ENCODE data around the gene CCM2.

Gene CCM2

DNA sequence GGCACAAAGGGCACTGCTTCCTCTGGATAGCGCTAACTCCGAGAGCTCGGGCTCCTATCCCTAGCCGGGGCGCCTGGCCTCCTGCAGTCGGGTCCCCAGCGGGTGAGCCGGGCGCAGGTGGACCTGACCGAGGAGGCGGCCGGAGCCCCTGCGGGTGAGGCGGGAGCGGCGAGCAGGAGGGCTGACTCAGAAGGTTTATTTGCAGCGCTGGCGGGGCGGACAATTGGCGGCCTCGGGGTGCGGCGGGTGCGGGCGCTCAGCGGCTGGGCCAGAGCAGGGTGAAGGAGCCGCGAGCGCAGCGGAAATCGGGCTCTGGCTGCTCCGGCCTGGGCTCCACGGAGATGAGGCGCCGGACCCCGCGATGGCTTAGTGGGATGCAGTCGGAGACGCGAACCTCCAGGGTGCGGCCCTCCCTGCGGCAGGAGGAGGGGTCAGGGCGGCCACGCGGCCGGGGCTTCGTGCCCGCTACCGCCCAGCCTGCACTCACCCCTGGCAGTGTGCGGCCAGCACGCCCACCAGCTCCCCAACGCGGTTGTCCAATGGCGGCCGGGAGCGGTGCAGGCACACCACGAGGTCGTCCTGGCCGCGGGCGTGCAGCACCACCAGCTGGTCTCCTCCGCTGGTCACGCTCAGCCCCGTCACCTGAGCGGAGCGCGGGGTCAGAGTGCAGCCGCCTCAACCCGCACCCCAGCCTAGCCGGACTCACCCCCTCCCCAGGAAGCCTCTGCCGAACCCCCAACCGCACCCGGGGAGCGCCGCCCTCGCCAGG lies 37.3 kb upstream of the CCM2 start:
- Histone ChIP-seq H3K27me3 (ENCODE audit: control insufficient read depth, insufficient read depth, low read length) (no peaks in the 10 kb centered on the region), H3K9ac (no peak overlapping the region), H3K79me2 (no peaks in the 10 kb centered on the region), H3K4me3 (ENCODE audit: low read depth, low read length) (peak overlapping the region; percentile 16), H3K4me2 (ENCODE audit: low read length) (peak overlapping the region; percentile 86), H3K27ac (no peak overlapping the region), H3K36me3 (ENCODE audit: control insufficient read depth, insufficient read depth, low read length) (no peaks in the 10 kb centered on the region), H3K9me3 (ENCODE audit: control insufficient read depth, low read length) (no peaks in the 10 kb centered on the region), H2AFZ (peak overlapping the region; percentile 98), H3K4me1 (peaks cover 6% of the 10 kb centered on the region)
- TF ChIP-seq, protein P1, sequence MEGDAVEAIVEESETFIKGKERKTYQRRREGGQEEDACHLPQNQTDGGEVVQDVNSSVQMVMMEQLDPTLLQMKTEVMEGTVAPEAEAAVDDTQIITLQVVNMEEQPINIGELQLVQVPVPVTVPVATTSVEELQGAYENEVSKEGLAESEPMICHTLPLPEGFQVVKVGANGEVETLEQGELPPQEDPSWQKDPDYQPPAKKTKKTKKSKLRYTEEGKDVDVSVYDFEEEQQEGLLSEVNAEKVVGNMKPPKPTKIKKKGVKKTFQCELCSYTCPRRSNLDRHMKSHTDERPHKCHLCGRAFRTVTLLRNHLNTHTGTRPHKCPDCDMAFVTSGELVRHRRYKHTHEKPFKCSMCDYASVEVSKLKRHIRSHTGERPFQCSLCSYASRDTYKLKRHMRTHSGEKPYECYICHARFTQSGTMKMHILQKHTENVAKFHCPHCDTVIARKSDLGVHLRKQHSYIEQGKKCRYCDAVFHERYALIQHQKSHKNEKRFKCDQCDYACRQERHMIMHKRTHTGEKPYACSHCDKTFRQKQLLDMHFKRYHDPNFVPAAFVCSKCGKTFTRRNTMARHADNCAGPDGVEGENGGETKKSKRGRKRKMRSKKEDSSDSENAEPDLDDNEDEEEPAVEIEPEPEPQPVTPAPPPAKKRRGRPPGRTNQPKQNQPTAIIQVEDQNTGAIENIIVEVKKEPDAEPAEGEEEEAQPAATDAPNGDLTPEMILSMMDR (IDR thresholded peaks at IDR 0.05): no peak

DNA sequence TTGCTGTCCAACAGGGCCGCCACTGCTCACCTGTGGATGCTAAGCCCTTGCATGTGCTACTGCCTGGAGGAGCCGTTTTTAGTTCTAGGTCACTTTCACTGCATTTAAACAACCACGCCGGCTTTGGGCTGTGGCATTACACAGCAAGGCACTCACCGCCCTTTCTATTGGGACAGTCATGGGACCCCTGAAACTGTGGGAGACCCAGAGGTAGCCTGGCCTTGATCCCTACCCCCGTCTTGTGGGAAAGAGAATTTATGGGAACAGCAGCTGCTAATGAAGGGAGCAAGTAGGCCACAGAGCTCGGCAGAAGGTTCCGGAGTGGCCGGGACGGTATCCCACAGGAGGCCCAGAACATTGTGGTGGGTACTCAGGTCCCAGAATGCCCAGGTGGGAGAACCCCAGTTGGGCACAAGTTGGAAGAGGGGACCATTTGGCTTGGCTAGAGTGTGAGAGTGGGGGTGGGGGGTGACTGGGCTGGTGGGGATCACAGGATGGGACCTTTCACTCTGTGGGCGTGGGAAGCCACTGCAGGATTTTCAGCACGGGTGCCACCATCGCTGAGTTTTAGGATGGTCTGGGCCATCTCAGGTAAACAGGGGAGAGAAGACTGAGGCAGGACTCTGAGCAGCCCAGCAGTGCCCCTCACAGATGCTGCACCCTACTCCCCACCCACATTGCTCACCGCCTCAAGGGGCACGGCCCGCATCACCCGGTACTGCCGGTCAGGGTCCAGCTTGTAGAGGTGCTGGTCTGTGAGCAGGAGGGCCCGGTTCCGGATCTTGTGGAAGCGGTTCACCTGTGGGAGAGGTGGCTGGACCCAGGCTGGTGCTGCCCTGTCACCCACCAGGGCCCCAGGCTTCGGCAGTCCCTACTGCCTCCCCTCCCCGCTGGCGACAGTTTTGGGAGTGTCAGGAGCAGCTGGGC lies 36.4 kb upstream of the CCM2 start:
- no peaks in the 10 kb centered on the region for H3K36me3 ChIP-seq (ENCODE audit: control insufficient read depth, insufficient read depth, low read length)
- H3K27me3 ChIP-seq (ENCODE audit: control insufficient read depth, insufficient read depth, low read length): no peaks in the 10 kb centered on the region
- no peak overlapping the region for H3K9ac ChIP-seq
- H3K4me1 ChIP-seq: peaks cover 6% of the 10 kb centered on the region
- H3K4me2 ChIP-seq (ENCODE audit: low read length): no peak overlapping the region
- TF ChIP-seq, protein P1 (IDR thresholded peaks at IDR 0.05): no peak
- H2AFZ ChIP-seq: no peak overlapping the region
- no peaks in the 10 kb centered on the region for H3K9me3 ChIP-seq (ENCODE audit: control insufficient read depth, low read length)
- no peaks in the 10 kb centered on the region for H3K79me2 ChIP-seq
- no peak overlapping the region for H3K4me3 ChIP-seq (ENCODE audit: low read depth, low read length)
- no peak overlapping the region for H3K27ac ChIP-seq

DNA sequence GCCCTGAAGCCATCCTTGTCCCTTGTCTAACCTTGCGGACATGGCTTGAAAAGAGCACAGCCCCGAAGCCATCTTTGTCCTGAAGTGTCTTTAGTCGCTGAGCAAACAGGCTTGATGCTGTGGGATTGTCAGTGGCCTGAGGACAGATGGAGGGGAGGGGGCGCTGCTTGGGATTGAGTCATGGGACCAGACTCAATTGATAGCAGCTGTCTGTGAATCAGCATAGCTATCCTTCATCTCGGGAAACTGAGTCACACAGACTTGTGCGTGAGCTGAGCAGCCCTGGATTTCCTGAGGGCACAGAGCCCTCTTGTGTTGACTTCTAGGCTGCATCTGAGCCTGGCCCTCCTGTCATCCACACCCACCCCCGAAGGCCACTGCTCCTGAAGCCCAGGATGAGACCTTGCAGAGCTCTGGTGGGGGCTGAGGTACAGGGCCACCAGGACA lies 35.6 kb upstream of the CCM2 start:
- no peaks in the 10 kb centered on the region for H3K27me3 ChIP-seq (ENCODE audit: control insufficient read depth, insufficient read depth, low read length)
- H3K9me3 ChIP-seq (ENCODE audit: control insufficient read depth, low read length): no peaks in the 10 kb centered on the region
- no peaks in the 10 kb centered on the region for H3K36me3 ChIP-seq (ENCODE audit: control insufficient read depth, insufficient read depth, low read length)
- no peak overlapping the region for H3K9ac ChIP-seq
- H3K4me3 ChIP-seq (ENCODE audit: low read depth, low read length): no peak overlapping the region
- peaks cover 6% of the 10 kb centered on the region for H3K4me1 ChIP-seq
- no peak overlapping the region for H3K4me2 ChIP-seq (ENCODE audit: low read length)
- TF ChIP-seq, protein P1 (IDR thresholded peaks at IDR 0.05): no peak
- no peak overlapping the region for H2AFZ ChIP-seq
- H3K79me2 ChIP-seq: no peaks in the 10 kb centered on the region
- H3K27ac ChIP-seq: no peak overlapping the region

DNA sequence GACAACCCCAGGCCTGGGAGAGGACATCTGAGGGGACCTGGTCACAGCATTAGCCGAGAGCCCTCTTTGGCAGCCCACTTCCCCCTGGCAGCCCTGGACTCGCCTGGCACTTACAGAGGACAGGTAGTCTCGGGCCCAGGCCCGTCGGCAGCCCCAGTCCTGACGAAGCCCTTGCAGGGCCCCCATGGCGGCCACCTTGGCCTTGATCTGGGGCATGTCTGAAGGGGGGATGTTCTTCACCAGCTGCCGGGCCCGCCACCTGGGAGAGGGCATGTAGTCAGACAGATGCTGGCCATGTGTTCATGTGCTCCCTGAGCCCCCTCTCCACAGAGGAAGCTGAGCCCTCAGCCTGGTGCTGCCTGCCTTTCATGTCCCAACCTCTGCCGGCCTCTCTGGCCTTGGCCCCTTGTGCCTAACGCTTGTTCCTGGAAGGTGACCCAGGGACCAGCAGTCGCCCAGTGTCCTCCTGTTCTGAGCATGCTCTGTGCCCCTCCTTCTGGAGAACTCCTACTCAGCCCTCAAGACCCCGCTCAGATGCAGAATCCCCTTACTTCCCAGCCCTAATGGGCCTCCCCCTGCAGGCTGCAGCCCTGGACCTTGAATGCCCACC lies 35.1 kb upstream of the CCM2 start:
- Histone ChIP-seq H3K36me3 (ENCODE audit: control insufficient read depth, insufficient read depth, low read length) (no peaks in the 10 kb centered on the region), H3K79me2 (no peaks in the 10 kb centered on the region), H2AFZ (no peak overlapping the region), H3K4me2 (ENCODE audit: low read length) (no peak overlapping the region), H3K9me3 (ENCODE audit: control insufficient read depth, low read length) (no peaks in the 10 kb centered on the region), H3K27ac (no peak overlapping the region), H3K4me3 (ENCODE audit: low read depth, low read length) (no peak overlapping the region), H3K9ac (no peak overlapping the region), H3K27me3 (ENCODE audit: control insufficient read depth, insufficient read depth, low read length) (no peaks in the 10 kb centered on the region), H3K4me1 (peaks cover 6% of the 10 kb centered on the region)
- TF ChIP-seq, protein P1 (IDR thresholded peaks at IDR 0.05): no peak

Measured in parathyroid adenoma (tissue), 2 donors.